GM19395 (cell line): Measurements from ENCODE around the gene TSEN54.

ENCODE experiments used
- ATAC-seq: cut with Tn5 transposase; IDR thresholded peaks from one replicate; pipeline ENCODE4 v1.9.1; 2021; ENCODE audit warnings: mild to moderate bottlenecking, moderate library complexity; ENCODE audit not compliant: unreplicated experiment

The TSEN54 gene

DNA sequence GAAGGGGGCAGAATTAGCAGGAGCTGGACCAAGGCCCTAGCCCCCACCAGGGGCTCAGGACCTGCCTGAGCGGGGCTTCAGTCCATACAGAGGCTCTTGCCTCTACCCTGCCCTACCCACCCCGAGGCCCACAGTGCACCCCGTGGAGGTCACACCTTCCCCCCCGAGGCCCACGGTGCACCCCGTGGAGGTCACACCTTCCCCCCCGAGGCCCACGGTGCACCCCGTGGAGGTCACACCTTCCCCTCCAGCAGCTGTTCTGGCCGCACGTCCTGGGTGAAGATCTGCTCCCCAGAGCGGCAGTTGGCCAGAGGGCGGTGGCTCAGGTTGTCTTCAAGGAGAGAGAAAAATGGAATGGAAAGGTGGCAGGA, 12.4 kb upstream of the TSEN54 start:
- ATAC-seq, result no peak

DNA sequence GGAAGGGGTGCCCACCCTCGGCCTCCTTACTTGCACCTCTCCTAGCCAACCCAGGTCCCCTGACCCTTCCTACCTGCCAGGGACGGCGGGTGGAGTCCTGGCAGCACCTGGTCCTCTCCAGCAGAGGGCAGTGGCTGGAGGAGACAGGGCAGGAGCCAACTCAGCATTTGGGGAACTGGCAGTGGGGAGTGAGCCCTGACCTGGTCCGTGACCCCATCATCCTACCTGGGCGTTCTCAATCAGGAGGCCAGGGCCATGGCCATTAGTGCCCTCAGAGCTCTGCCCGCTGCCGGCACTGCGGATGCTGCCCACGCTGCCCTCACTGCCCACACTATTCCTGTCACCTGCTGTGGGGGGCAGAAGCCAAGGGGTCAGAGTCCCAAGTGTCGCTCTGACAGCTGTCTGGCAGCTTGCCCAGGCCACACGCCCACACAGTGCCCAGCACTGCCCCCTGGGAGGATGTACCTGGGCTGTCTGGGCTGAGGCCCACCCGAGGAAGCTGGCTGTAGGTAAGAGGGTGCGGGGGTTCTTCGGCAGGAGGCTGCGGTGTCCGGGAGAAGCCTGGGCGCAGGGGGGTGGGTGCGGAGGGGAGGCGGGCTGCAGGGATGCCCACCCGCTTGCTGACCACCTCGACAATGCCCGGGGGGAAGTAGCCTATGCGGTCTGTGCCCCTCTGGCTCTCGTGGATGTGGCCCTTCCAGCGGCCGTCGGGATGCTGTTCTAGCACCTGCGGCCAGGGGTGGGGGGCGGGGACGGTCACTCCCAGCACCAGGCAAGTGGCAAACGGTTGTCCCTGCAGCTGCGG, 11.8 kb upstream of the TSEN54 start:
- no peak for ATAC-seq

DNA sequence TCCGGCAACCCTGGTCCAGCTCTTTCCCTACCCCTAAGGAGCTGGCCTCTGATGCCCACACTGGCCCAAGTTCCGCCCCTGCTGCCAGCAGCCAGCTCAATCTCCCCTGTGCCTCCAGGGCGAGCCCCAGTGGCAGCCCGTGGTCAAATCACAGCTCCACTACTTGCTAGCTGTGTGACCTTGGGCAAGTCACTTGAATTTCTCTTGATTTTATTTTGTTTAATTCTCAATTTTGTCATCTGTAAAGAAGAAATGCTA, 11.2 kb upstream of the TSEN54 start:
- ATAC-seq, result no peak

DNA sequence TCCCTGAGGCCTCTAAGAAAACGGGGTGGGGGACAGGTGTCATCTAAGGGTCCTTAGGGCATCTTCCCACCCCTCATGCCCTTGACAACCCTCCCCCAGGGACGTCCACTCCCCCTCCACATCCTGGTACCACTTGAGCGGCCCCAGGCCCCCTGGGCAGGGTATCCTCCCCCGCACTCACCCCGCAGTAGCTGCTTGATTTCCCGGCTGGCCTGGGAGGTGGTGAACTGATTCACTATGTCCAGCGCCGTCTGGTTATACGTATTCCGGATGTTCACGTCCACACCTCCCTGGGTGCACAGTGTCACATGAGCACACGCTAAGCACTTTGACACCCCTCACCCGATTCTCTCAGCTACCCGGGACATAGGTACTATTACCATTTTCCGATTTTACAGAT, 10.7 kb upstream of the TSEN54 start:
- no peak for ATAC-seq

DNA sequence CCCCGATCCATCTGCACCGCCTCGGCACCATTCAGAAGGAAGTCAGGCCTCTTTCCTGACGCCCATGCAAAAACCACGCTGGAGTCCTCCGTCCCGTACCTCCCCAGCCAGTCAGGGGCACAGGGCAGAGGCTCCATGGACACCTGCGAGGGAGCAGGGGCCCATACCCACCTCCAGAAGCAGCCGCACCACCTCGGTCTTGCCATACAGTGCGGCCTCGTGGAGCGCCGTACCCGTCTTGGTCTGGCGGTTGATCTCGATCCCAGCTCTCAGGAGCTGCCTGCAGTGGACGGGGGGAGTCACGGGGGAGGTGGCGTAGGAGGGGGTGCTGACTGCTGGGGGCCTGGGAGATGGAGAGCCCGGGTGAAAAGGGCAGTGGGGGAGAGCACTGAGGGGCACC, 10.2 kb upstream of the TSEN54 start:
- no peak for ATAC-seq

DNA sequence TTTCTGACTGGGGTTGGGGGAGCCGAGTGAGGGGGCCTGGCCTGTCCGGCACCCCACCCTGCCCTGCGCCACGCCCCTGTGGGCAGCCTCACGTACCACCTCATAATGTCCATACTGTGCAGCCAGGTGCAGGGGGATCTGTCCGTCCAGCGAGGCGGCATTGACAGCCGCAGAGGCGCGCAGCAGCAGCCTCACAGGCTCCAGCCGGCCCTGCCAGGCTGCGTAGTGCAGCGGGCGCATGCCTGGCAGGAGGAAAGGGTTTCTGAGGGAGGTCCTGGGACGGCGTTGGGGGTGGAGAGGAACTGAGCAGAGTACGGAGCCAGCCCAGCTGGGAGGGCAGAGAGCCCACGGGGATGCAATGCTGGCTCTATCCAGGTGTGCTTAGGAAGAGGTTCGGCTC, 9.4 kb upstream of the TSEN54 start:
- no peak for ATAC-seq

DNA sequence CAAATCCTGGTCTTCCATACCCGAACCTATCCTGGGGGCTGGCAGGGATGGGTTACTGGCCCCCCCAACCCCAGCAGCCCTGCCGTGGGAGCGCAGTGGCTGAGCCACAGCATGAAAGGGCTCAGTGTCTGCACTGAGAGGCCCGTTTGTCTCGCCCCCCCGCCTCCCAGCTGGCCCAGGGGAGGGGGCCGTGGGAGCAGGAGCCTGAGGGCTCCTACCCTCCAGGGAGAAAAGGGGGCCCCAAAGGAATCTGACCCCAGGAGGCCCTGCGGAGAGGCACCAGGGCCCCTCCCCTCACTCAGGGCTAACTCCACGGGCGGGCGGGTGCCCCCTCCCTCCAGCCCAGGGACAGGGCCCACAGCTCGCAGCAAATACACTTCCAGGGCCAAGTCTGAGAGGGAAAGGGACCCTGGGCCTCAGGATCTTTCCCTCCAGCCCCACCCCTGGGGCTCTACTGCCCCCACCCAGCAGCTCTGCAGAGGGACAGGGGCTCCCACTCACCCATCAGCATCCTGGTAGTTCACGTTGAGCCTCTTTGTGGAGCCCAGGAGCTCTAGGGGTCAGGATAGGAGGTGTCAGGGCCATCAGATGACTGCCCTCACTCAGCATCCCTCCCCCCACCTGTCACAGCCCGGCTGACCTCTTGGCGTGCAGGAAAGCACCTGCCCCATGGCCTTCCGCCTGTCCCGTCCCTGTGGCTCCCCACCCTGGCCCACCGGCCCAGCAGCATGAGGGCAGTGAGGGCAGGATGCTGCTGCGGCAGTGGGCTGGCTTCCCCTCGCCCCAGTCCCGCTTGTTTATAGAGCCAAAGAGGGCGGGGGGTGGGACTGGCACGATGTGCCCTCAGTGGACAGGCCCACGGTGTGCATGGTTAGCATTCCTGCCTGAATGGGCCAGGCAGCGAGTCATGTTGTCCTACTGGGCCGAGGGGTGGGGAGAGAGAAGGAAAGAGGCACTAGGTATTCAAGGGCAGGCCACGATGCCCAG, 8.3 kb upstream of the TSEN54 start:
- no peak for ATAC-seq

DNA sequence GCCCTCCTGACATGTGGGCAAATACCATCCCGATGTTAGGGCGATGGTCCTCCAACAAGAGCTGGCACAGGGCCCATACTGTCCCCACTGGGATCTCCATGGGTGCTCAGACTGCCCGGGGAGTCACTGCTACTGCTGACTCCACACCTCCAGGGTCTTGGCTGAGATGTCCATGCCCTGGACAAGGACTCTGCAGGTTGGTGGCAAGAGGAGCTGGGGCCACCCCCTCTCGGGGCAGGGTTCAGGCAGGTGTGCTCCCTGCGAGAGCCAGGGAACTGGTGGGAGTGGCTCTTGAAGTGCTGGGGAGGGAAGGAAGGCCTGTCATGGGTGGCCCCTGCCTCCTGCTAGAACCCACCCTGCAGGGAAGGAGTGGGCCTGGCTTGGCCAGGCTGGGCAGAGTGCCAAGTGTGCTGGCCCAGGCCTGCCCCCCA, 7.4 kb upstream of the TSEN54 start:
- ATAC-seq, result no peak

DNA sequence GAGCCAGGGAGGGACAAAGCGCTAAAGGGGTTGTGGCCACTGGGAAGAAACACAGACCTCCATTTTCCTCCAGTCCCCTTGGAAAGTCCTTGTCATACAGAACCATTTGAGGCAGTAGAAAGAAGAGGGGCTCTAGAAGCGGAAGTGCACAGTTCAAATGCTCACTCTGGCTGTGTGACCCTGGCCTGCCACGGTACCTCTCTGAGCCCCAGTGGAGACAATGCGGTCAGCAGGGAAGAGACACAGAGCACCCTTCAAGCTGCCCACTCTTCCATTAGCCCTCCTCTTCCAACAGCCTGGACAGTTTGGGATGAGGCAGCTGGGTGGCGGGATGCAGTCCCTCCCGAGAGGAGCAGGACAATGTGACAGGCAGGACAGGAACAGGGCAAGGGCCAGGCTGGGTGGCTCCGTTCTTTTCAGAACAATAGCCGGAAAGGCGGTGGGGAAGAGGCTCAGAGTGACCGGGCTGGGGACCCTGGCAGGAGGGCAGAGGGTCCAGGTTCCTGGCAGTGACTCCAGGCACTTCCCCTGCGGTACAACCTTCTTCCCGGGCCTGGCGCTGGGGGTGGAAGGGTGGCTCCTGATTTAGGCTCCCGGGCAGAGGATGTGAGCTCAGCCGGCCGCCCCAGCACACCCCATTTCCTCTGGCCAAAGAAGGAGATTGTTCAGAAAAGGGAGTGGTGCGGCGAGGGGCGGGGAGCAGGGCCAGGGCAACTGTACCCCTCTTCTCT, 6.6 kb upstream of the TSEN54 start:
- ATAC-seq, result no peak

DNA sequence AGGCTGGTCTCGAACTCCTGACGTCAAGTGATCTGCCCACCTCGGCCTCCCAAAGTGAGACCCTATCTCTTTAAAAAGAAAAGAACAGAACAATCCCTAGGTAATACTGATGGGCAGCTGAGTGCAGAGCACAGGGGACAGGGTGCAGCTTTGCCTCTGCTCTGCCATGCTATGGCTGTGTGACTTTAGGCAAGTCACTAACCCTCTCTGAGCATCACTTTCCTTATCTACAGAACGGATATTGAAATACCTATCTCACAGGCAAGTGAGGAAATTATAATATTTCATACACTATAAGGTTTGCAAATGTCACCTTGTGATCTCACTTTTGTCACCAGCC, 5.1 kb upstream of the TSEN54 start:
- no peak for ATAC-seq

DNA sequence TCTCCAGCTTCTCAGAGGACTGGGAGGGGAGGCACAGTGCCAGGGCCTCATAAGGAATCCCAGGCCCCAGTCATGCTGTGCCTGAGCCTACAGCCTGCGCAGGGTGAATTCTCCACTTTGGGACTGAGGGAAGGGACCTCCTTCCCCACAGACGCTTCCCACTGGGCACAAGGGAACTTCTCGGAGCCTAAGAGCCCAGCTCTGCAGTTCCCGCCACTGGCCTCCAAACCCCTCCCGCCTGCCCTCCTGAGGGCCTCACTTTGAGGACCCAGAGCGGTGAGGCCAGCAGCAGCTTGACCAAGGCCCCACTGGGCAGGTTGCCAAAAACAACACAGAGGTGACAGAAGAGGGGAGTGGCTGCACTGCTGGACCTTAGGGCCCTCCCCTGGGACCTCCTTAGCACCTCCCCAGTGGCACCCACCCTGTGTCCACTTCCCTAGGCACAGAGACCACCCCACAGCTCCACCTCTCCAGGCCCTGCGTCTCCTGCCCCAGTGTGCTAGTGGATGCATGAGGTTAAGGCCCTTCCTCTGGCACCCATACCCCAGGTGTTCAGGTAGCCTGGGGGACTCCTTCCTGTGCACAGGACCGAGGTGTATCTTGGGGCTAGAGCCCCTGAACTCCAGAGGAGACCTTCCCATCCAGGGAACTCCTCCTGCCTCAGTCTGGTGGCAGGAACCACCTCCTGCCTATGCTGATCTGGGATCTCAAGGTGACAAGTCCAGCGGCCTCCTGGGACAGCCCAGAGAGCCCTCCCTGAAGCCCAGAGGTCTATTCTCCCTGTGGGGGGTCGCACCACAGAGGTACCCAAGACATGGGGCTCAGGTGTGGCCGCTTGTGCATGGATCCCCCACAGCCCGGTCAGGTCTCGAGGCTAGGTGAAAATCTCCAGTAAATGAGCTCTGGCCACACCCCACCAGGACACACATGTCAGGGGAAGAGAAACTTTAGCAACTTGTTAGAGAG, 4.4 kb upstream of the TSEN54 start:
- ATAC-seq, result no peak

DNA sequence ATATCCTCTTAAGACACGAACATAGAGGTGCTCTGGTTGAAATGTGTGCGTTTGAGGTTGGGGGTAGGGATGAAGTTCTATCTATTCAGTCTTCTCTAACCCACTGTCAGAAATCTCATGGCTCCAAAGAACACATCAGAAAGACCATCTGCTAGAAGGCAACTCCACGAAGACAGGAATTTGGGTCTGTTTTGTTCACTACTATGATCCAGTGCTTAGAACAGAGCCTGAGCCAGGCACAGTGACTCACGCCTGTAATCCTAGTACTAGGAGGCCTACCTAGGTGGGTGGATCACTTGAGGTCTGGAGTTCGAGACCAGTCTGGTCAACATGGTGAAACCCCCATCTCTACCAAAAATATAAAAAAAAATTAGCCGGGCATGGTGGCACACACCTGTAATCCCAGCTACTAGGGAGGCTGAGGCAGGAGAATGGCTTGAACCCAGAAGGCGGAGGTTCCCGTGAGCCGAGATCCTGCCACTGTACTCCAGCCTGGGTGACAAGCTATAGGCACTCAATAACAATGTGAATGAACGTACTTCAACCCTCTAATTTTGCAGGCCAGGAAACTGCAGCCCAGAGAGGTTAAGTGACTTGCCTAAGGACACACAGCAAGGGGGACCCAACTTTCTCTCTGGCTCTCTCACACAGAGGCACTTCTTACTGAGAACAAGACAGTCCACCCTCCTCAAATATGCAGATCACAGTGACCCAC, 3.2 kb upstream of the TSEN54 start:
- no peak for ATAC-seq

DNA sequence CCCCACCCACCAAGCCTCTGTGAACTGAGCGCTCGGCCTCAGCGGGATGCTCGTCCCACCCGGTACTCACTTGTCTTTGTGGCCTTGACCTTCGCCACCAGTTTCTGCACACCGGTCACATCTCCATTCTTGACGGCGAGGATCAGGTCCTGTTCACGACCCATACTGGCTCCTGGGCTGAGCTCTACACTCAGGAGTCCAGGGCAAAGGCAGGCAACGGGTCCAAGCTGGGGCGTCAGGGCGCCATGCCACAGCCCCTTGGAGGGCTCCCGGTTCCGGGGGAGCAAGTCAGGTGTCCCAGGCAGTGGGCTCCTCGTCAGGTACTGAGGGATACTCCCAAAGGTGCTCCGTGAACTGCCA, 2.7 kb upstream of the TSEN54 start:
- no peak for ATAC-seq

DNA sequence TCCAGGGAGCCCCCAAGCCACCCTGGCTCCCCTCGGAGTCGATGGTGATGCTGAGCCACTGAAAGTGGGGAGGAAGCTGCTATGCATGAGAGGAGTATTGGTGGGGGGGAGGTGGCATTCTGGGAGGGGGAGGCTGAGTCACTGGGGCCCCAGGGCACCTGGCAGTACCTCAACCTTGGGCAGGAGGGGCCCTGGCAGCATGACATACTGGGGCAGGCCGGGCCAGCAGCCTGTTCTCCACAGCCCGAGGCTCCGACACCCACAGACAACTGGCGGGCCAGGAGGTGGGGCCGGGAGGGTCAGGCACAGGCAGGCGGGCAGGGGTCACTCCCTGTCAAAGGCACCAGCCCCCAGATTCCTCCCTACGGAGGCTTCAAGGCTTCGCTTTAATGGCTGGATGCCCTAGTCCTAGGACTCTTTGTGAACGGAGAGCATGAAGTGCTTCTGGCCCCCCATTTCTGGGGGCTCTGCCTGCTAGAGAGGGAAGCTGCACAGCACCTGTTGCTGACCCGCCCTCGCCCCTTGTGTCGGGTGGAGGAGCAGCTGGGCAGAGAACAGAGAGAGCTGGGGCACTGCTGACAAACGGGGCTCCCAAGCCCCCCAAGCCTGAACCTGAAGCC, 1.9 kb upstream of the TSEN54 start:
- ATAC-seq, result no peak

DNA sequence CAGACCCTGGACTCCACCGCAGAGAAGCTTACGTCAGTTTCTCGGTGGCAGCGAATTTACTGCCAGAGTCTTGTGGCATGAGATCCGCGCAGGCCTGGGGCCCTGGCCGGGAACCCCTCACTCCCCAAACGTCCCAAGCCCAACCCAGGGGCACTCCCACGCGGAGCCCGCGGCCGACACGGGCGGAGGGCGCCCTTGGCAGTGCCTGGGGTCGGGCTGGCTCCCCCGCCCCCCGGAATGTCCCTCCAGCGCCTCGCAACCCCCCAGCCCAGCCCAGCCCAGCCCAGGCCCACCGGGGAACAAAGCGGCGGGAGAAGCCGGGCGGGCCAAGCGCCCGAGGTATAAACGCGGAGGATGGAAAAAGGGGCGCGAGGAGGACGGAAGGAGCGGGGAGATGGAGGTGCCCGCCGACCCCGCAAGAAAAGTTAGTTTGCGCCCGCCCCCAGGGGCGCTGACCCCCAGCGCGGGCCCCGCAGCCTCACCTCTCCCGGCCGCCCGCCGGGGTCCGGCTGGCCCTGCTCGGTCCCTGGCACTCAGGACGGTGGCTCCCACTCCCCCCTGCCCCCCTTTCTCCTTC, 1.3 kb upstream of the TSEN54 start:
- ATAC-seq, result no peak

DNA sequence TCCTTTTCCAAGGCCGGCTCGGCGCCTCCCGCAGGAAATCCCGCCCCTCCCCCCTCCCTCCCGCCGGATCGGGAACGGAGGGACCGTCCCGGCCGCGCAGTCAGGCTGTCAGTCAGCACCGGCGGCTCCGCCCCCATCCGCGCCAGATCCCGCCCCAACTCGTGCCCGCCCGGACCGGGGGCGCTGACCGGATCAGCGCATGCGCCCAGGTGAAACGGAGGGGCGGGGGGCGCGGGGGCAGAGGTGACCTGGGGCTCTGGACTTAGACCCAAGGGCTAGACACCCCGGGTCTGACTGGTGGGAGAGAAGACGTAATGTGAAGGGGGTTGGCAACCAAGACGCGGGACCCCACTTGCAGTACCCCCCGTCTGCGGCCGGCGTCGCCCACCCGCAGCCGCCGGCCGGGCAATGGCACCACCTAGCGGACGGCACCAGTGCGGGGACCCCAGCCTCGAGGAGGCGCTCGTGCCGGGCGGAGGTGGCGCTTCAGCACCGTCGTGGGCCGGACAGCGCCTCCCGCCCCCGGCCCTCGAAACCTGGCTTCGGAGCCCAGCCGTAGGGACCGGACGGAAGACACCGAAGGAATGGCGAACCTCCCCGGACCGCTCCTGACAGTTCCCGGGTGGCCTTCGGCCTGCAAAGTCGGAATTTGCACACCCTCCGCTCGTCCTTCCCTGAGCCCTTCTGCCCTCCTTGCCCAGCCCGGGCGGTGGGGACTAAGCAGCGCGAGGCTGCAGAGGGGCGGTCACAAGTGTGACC, 653 bp upstream of the TSEN54 start, which contains the start of gene CASKIN2:
TSS of gene CASKIN2 (minus strand) at position 42 of the 759 bp plus-strand sequence. CDS start 1,733 bp downstream, outside the sequence.
- peak; percentile 56 for ATAC-seq

DNA sequence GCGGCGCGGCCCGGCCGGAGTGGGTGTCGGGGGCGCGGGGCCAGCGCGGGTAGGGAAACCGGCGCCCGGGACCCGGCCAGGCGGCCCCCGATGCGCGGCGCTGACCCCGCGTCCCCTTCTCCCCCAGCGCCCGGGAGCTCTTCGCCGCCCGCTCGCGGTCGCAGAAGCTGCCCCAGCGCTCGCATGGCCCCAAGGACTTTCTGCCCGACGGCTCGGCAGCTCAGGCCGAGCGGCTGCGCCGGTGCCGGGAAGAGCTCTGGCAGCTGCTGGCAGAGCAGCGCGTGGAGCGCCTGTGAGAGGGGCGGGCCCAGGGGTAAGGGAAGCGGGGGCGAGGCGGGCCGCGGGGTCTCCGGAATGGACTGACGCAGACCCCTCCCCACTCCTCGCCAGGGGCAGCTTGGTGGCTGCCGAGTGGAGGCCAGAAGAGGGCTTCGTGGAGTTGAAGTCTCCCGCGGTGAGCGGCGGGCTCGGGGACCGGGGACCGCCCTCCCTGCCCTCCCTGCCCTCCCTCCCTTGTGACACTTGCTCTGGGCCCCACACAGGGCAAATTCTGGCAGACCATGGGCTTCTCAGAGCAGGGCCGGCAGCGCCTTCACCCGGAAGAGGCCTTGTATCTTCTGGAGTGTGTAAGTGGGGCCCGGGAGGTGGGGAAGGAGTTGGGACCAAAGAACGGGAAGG, 430 bp downstream of the TSEN54 start:
- ATAC-seq, result peak; percentile 13
